ENCODE measurements around the gene GALNTL6.

GALNTL6 gene

DNA sequence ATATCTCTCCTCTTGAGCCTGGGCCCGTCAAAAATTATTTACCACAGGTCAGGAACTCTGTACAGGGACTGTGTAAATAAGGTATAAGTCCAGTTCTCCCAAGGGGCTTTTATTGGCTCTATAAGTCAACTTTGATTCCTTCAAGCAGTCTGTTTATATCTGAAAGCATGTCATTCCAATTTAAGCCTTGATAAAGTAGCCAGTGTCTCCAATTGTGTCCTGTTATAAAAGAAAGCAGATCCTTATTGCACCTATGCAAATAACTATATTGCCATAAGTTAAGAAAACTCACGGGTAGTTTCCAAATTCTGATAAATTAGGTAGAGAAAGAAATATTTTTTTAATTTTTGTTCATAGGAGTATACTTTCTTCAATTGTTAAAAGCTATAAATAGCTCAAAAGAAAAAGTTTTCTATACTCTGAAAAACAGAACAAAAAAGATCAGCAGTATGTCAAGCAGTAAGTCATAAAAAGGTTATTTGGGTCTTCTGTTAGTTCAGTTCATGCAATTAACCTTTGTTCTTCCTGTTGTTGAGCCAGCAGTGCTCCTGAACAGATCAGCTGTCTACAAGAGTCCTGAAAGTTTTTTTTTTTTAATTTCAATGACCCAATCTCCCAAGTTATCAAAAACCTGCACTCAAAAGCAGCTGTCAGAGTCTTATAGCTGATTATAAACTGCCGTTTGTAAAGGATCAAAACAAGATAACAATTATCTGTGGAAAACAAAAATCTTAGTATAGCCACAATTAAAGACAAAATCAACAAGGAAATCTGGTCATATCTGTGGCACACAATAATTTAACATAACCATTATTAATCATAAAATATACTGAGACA lies 1177.0 kb downstream of the GALNTL6 start:
- DNase-seq (ENCODE audit: low read depth), result no peak

DNA sequence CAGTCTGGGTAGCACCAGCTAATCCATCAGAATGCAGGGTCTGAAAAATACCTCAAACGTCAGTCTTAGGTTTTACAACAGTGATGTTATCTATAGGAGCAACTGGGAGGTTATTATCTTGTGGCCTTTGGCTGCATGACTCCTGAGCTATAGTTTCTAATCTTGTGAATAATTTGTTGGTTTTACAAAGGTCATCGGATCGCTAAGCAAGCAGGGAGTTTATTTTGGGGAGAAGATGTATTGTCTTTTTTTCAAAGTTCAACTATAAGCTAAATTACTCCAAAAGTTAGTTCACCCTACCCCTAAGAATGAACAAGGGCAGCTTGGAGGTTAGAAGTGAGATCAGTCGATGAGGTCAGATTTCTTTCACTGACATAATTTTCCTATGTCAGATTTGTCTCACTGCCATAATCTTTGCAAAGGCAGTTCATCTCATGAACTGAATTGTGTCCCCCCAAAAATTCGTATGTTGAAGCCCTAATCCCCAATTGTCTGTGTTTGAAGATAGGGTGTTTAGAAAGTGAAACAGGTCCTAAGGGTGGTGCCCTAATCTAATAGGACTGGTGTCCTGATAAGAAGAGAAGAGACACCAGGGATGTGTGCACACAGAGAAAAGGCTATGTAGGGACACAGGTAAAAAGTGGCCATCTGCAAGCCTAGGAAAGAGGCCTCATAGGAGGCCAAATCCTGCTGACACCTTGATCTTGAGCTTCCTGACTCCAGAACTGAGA lies 1179.6 kb downstream of the GALNTL6 start:
- DNase-seq (ENCODE audit: low read depth), result no peak

GRCh38 chr4:172995161-172995560 lies 1182.0 kb downstream of the GALNTL6 start:
- no peak for DNase-seq (ENCODE audit: low read depth)

DNA sequence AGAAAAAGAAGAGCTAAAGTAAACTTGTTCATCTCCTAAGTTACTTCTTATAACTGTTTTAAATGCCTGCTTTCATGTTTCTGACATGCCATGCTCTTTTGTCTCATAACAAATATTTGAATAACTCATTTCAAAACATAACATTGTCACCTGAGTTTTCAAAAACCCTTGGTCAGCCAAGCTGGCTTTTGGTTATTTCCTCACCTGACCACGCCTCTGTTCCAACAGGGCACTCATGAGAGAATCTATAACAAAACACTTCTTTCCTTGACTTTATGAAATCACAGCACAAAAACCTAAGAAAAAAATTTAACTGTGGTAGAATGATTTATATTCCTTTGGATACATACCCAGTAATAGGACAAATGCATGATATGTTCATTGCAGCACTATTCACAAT lies 1182.5 kb downstream of the GALNTL6 start:
- no peak for DNase-seq (ENCODE audit: low read depth)

- DNase-seq (ENCODE audit: low read depth), result no peak
Observed at GRCh38 chr4:172996571-172997216, 1183.5 kb downstream of the GALNTL6 start.

GRCh38 chr4:172997217-172997609 lies 1184.0 kb downstream of the GALNTL6 start:
- no peak for DNase-seq (ENCODE audit: low read depth)

- no peak for DNase-seq (ENCODE audit: low read depth)
Observed at GRCh38 chr4:172997856-172998255, 1184.7 kb downstream of the GALNTL6 start.

GRCh38 chr4:172998527-172999469 lies 1185.6 kb downstream of the GALNTL6 start:
- no peak for DNase-seq (ENCODE audit: low read depth)

GRCh38 chr4:173001571-173001970 lies 1188.4 kb downstream of the GALNTL6 start:
- DNase-seq (ENCODE audit: low read depth), result no peak

- DNase-seq (ENCODE audit: low read depth), result no peak
Observed at GRCh38 chr4:173002830-173003561, 1189.8 kb downstream of the GALNTL6 start.

GRCh38 chr4:173005912-173006633 lies 1192.9 kb downstream of the GALNTL6 start:
- no peak for DNase-seq (ENCODE audit: low read depth)

- no peak for DNase-seq (ENCODE audit: low read depth)
Observed at GRCh38 chr4:173008436-173008835, 1195.2 kb downstream of the GALNTL6 start.

DNA sequence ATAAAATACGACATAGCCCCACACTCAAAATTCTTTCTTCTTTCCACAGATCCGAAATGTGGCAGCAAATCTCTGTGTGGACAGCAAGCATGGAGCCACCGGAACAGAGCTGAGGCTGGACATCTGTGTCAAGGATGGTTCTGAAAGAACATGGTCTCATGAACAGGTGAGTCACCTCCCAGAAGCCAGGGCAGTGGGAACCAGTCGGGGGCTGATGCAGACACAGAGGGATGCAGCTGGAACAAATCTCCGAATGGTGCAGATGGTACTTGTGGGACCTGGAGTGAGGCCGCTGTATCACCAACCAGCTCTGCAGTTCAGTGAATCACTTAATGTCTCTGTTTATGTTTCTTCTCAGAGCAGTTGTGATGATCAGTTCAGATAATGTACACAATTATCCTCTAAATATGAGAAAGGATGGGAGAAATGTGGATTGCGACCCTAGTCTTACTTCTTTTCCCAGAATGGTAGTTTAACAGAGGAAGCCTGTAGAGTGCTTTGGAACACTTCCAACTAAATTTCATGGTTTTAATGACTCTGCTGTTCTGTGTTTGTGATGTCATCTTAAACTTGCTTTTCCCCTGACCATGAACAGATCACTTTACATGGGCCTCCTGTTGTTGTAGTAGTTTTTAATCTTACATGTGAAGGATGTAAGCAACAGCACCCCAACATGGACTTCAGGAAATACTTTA lies 1196.1 kb downstream of the GALNTL6 start:
- no peak for DNase-seq (ENCODE audit: low read depth)

- DNase-seq (ENCODE audit: low read depth), result no peak
Observed at GRCh38 chr4:173012608-173013007, 1199.4 kb downstream of the GALNTL6 start.

DNA sequence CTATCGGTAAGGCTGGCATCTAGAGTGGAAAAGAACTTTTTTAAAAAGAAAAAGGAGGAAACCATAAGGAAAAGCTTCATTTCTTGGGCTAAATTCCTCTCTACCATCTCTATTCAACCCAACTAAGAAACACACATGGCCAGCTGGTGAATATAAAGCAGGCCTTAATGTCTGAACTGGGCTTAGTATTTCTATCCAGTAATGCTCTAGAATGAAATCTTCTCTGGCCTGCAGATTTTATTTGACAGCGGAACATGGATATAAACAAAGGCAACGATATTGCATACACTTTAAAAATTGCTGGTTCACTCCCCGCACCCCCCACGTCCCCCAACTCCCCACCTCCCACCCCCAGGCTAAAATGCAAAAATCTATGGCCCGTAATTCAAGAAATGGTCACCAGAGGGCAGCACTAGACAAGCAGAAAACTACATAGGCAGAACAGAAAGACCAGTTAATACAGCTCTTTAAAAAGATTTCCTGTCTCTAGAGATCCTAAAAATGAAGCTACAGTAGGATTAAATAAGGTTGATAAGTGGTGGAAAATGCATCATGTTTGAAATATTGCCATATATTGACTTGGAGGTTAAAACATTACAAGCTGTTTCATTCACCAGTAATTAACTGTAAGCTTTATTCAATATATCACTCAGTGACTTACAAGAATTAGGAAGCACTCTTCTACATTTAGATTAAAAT lies 1200.2 kb downstream of the GALNTL6 start:
- DNase-seq (ENCODE audit: low read depth), result peak; percentile 37

GRCh38 chr4:173014113-173014558 lies 1200.9 kb downstream of the GALNTL6 start:
- DNase-seq (ENCODE audit: low read depth), result no peak

GRCh38 chr4:173014836-173015235 lies 1201.6 kb downstream of the GALNTL6 start:
- DNase-seq (ENCODE audit: low read depth), result no peak

DNA sequence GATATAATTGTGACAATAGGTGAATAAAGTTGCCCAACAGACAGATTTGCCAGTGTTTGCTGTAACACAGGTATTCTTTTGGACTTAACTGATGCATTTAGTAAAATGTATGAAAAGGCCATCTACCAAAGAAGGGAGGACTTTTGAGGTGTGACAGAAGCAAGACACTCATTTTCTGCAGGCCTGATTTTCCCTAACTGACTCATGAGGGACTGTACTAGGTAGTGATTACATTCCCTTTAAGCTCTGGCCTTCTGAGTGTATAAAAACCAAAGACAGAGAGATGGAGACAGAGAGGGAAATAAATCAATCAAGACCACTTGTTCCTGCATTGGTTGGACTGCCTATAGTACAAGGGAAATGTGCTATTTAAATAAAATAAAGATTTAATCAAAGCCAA lies 1204.6 kb downstream of the GALNTL6 start:
- no peak for DNase-seq (ENCODE audit: low read depth)

DNA sequence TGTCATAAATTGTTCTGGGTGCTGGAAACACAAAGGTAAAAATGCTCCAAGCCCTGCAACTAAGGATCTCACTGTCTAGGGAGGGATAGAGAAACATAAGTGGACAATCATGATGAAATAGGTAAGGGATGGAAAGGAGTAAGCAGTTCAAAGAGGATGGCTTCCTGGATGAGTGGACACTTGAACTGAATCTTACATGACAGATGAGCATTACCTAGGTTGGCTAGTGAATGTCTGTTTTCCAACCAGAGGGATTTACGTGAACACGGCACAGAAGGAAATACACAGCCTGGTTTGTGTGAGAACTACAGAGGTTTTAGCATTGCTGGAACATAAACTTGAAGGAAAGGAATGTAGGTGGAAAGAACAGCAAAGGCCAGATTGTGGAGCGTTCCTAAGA lies 1205.2 kb downstream of the GALNTL6 start:
- no peak for DNase-seq (ENCODE audit: low read depth)
